ENCODE measurements around the gene GPX1. TPM values are rescaled to one million over a fixed set of nuclear protein-coding genes. Genes with fewer than 3 reads are reported as not detected.
"Not testable (repeated sequence)": the region's sequence is repeated elsewhere in the genome, so short reads cannot be mapped to it uniquely, and the experiment has no call there.

The GPX1 gene
- polyA plus RNA-seq, 3 donors = 93.1 to 126 (median 104) TPM

DNA sequence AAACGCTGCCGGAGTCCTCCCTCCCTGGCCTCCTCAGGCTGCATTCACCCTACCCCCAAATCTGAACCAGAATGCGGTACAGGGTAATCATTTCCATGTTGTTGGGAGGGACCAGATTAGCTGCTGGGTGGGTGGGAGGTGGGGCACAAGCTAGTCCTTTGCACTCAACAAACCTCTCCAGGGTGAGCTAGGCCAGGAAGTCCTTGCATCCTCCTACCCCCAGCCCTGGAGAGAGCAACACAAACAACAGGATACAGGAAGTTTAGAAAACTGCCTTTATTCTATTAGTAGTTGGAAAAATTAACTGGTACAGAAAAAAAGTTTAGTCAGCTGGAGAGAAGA lies 702 bp upstream of the GPX1 start:
- DNase-seq (ENCODE audit: low read depth in 3 of 3, low spot score in 2 of 3) = no peak

DNA sequence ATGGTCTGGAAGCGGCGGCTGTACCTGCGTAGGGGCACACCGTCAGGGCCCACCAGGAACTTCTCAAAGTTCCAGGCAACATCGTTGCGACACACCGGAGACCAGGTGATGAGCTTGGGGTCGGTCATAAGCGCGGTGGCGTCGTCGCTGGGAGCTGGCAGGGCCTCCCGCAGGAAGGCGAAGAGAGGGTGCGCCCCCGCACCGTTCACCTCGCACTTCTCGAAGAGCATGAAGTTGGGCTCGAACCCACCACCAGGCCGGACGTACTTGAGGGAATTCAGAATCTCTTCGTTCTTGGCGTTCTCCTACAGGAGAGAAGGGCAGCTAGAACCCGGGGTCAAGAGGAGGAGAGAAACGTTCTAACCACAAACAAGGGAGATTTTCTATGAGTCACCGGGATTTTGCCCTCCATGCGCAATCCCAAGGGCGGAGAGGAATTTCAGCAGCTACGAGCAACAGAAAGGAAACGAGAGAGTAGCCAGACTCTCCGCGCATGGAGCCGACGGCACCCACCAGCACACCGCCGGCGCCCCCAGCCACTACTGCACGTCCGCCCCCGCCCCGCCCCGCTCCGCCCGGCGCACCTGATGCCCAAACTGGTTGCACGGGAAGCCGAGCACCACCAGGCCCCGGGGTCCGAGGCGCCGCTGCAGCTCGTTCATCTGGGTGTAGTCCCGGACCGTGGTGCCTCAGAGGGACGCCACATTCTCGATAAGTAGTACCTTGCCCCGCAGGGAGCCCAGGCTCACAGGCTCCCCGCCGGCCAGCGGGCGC lies 523 bp downstream of the GPX1 start:
- DNase-seq (ENCODE audit: low read depth in 3 of 3, low spot score in 2 of 3) = peak in 1 of 3 donors; percentile 35

DNA sequence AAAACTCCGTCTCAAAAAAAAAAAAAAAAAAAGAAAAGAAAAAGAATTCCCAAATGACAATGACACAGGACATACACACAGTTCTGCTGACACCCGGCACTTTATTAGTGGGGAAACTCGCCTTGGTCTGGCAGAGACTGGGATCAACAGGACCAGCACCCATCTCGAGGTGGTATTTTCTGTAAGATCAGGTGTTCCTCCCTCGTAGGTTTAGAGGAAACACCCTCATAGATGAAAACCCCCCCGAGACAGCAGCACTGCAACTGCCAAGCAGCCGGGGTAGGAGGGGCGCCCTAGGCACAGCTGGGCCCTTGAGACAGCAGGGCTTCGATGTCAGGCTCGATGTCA lies 1.1 kb downstream of the GPX1 start:
- DNase-seq (ENCODE audit: low read depth in 3 of 3, low spot score in 2 of 3) = not testable (repeated sequence)

DNA sequence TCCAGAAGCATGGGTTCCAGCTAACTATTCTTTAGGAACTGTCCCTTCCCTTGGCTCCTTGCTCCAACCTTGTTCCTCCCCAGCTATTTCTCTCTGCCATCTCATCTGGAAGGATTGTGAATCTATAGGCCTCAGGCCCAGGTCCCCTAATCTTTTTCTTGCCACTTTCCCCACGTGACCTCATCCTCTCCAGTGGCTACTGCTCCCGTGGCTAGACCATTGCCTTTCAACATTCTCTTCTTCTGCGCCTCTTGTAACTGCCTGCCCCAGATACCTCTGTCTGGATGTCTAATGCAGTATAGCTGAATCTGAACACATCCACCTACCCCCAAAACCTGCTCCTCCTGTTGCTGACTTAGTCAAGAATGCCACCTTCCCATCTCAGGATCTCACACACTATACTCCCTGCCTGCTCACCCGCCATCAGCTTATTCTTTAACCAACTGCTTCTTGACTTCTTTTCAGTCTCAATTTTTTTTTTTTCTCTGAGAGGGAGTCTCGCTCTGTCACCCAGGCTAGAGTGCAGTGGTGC lies 5.2 kb downstream of the GPX1 start:
- DNase-seq (ENCODE audit: low read depth in 3 of 3, low spot score in 2 of 3) = no peak

DNA sequence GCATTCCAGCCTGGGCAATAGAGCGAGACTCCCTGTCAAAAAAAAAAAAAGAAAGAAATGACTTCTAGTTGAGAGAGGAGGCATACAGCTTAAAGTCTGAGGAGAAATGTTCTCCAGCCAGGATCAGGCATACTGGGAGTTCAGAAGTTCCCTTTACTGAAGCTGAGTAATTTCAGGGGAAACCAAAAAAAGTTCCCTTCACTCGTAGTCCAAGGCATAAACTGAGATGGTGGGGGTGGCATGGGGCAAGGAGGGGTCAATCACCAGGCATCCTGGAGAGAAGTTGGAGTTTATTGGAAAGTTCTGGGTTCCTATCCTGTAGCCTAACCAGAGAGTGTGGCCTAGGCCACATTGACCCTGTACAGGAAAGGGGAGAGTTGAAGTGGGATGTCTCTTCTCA lies 5.9 kb downstream of the GPX1 start:
- no peak for DNase-seq (ENCODE audit: low read depth in 3 of 3, low spot score in 2 of 3)

DNA sequence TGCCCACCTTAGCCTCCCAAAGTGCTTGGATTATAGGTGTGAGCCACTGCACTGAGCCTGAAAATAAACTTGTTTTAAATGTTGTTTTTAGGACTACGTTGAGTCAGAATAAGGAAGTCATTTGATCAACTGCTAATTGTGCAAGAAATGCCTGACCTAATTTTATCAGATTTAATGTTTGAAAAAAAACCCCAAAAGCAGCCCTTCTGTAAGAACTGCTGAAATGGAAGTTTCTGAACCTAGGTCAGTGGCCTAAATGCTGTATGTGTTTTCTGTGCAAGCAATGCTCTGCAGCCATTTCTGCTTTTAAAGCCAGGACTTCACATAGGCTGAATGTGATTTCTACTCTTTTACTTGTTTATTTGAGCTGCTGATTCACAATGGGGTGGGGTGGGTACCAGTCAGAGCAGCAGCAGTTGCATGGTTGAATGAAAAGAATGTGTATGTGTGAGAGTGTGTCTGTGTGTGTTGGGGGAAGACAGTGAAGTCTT lies 6.6 kb downstream of the GPX1 start:
- DNase-seq (ENCODE audit: low read depth in 3 of 3, low spot score in 2 of 3) = no peak

DNA sequence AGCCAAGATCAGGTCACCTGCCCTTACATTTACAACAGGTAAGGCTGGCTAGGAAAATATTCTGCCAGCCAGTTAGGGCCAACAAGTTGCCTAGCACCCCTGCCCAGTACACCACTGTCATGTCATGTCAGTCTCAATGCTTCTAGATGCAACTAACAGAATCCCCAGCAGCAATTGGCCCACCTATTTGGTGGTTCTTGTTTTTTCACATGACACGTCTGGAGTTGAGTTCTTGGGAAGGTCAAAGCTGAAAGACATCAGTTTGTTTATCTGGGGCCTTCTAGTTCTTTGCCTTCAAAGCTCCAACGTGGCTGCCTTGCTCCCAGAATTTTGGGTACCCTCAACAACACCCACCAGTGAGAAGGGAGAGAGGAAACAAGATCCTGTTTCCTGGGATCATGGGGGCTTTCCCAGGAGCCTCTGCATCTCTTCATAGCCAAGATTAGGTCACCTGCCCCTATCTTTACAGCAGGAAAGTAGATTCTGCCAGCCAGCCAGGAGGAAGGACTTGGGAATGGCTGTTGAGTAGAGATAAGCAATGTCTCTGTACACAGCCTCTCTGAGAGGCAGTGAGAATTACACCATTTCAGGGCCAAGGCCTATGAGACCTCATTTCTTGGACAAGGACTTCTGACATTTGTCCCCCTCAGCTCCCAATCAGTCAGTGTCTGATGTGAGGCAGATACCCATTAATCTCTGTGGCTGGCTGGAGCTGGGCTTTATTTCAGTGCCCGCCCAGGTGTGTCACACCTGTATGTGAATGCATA lies 8.6 kb downstream of the GPX1 start:
- DNase-seq (ENCODE audit: low read depth in 3 of 3, low spot score in 2 of 3) = no peak

DNA sequence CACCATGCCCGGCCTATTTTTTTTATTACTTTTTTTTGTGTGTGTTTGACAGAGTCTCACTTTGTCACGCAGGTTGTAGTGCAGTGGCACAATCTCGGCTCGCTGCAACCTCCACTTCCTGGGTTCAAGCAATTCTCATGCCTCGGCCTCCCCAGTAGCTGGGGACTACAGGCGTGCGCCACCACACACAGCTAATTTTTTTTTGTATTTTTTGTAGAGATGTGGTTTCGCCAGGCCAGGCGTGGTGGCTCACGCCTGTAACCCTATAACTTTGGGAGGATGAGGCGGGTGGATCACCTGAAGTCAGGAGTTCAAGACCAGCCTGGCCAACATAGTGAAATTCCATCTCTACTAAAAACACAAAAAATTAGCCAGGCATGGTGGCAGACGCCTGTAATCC lies 9.8 kb downstream of the GPX1 start:
- not testable (repeated sequence) for DNase-seq (ENCODE audit: low read depth in 3 of 3, low spot score in 2 of 3)

DNA sequence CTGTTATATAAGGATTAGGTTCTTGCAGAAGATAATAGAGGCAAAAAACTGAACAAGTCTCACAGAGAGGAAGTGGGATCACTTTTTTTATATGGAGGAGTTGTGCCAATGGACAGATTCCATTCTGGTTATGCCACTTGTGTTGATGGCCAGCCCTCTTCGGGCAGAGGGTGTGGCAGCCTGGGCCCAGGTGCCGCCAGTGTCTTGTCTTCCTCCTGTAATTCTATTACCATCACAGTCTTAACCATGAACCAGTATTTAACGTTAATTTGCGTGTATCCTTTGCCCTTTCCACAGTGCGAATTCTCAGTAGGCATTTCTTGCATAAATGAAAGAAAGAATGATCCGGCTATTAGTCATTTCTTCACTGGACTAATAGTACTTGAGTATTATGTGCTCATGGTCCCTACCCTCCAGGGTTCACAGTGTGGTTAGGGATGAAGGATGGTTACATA lies 11.3 kb downstream of the GPX1 start:
- no peak for DNase-seq (ENCODE audit: low read depth in 3 of 3, low spot score in 2 of 3)

DNA sequence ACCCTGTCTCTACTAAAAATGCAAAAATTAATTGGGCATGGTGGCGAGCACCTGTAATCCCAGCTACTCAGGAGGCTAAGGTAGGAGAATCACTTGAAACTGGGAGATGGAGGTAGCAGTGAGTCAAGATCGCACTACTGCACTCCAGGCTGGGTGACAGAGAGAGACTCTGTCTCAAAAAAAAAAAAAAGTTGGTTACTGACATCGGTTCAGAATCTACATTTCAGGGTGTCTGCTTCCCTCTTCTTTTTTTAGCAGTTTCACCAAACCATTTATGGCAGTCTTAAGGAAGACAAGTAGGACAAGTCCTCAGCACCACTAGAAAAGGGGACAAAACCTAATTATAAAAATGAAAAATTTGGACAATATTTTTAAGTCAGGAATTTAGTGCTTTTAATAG lies 15.0 kb downstream of the GPX1 start:
- no peak for DNase-seq (ENCODE audit: low read depth in 3 of 3, low spot score in 2 of 3)

DNA sequence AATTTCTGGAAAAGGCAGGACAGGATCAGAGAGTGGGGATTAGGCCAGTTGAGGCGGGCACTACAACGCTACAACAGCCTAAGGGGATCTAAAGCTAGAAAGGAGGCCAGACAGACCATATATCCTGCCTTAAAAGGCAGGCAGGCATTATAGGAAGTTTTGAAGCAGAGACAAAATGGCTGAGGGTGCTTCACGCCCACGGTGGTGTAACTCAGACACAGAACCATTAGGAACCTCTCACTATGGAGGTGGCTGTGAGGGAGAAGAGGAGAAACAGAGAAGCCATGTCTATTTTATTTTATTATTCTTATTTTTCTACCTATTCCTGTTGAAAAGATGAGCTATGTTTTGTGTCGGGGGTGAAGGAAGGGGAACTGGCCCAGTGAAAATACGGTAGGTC lies 16.2 kb downstream of the GPX1 start:
- no peak for DNase-seq (ENCODE audit: low read depth in 3 of 3, low spot score in 2 of 3)

DNA sequence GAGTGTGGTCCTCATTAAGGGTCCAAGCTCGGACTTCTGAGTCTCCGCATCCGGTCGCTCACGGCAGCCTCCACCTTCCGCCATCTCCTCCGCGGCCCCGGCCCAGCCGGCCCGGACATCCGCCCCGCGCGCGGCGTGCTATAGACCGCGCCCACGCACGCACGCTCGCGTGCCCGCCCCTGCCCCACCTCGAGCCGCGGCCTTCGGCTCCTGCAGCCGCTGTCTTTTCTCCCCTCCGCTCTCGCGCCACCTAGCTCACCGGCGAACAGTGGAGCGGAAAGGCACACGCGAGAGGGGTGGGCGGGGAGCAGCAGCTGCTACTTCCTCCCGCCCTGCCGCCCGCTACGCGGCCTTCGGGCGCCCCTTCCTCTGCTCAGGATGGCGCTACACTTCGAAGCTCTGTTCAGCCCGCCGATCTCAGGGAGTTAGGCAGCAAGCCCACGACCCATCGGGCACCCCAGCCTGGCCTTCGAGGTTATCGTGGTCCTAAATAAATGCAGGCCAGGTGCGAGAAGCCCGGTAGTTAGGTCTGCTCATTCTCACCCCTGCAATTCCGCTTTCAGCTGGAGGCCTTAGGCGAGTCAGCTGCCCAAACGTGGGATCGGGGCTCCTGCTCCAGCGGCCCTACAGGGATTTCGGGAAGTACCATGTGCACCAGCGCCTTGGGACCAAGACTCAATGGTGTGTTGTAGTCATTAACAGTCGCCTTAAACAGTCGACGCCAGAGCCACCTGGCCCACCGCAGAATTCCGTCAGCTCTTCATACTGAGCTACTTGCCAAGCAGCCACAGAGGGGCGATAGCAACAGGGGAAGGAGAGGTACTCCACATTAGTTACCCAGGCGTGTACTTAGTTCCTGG lies 18.0 kb downstream of the GPX1 start, which contains the start of gene USP4:
TSS of gene USP4 (minus strand) at position 113 of the 860 bp plus-strand sequence. CDS start at position 84, 29 bp downstream.
- DNase-seq (ENCODE audit: low read depth in 3 of 3, low spot score in 2 of 3) = peak; percentile 67 to 81 (median 80)

DNA sequence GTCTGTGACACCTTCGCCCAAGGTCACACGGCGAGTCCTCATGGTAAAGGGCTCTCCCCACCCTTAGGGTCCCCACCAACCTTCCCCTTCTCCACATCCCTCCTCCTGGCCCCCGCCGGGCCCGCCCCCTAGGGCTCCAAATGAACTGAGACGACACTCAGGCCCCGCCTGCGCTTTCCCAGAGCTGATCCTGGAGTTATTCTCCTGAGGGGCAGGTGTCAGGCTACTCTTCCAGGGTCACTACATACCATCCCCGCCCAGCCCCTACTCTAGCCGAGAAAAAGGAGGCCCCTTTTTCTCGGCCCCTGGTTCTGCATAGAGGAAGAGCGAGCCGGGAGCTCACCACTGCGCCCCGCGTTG lies 18.6 kb downstream of the GPX1 start:
- peak in 1 of 3 donors; percentile 33 for DNase-seq (ENCODE audit: low read depth in 3 of 3, low spot score in 2 of 3)

DNA sequence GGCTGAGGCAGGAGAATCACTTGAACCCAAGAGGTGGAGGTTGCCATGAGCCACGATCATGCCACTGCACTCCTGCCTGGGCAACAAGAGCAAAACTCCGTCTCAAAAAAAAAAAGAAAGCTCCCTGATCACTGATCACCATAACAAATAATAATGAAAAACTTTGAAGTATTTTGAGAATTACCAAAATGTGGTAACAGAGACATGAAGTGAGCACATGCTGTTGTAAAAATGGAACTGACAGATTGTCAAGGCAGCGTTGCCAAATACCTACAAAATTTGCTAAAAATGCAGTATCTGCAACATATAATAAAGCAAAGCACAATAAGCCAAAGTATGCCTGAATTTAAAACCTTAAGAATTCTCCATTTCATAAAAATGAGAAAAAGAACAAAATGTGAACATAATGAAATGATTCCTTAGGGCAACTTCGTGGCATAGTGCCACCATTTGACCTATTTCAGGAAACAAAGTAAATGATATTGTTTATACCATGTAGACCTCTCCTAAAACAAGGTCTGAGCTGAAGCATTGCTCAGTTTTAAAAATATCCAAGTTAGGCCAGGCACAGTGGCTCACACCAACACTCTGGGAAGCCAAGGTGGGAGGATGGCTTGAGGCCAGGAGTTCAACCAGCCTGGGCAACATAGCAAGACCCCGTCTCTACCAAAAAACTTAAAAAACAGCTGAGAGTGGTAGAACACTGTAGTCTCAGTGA lies 24.1 kb downstream of the GPX1 start:
- DNase-seq (ENCODE audit: low read depth in 3 of 3, low spot score in 2 of 3) = no peak

DNA sequence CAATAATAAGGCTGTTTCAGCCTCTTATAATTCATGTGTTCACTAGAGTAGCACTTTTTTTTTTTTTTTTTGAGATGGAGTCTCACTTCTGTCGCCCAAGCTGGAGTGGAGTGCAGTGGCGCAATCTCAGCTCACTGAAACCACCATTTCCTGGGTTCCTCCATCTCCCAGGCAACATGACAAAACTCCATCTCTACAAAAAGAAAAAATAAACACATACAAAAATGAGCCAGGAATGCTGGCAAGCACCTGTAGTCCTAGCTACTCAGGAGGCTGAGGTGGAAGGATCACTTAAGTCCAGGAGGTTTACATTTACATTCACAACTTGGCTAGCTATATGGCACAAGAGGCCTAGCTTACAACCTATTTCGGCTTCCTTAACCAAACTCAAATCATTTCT lies 25.1 kb downstream of the GPX1 start:
- DNase-seq (ENCODE audit: low read depth in 3 of 3, low spot score in 2 of 3) = no peak

DNA sequence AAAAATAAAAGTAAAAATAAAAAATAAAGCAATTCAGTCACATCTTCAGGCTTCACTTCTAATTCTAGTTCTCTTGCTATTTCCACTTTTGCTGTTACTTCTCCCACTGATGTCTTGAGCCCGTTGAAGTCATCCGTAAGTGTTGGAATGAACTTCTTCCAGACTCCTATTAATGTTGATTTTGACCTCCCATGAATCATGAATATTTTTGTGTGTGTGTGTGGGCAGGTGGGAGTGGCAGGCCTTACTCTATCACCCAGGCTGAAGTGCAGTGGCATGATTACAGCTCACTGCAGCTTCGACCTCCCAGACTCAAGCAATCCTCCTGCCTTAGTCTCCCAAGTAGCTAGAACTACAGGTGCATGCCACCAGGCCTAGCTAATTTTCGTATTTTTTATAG lies 29.0 kb downstream of the GPX1 start:
- DNase-seq (ENCODE audit: low read depth in 3 of 3, low spot score in 2 of 3) = no peak

DNA sequence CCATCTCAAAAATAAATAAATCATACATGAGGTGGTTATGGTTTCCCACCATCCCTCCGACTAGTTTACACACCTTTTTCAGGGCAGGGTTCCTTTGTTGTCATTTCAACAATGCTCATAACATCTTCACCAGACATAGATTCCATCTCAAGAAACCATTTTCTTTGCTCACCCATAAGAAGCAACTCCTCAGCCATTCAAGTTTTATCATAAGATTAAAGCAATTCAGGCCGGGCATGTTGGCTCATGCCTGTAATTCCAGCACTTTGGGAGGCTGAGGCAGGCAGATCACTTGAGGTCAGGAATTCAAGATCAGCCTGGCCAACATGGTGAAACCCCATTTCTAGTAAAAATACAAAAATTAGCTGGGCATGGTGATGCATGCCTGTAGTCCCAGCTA lies 29.8 kb downstream of the GPX1 start:
- DNase-seq (ENCODE audit: low read depth in 3 of 3, low spot score in 2 of 3) = not testable (repeated sequence)

DNA sequence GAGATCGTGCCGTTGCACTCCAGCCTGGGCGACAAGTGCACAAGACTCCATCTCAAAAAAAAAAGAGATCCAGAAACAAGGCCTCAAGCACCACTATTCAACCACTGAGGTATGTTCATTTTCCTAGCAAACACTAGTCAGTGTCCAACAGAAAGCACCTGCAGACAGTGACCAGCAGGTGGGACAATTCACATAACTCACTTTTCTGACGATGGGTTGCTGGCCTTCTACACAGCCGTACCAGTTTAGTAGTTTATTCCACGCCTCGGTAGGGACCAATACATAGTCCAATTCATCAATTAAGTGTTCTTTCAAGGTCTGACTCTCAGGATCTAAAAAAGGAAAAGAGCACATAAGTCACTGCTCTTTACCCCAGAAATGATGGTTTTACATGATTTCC lies 30.7 kb downstream of the GPX1 start:
- DNase-seq (ENCODE audit: low read depth in 3 of 3, low spot score in 2 of 3) = no peak

DNA sequence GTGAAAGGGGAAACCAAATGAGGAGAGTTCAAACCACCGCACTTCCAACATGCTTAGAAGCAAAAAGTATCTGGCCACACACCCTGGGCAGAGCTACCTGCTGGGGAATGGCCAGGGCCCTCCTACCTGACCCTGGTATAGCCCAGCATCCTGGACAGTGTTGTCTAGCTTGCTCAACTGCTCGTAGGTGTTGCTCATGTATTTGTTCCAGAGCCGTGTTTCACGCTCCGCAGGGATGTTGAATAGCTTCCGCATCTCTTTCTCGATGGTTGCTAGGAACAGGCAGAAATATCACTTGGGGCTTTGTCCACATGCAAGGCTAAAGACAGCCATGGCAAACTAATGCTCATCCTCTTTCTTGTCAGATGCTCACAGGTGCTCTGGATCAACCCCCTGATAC lies 33.4 kb downstream of the GPX1 start:
- no peak for DNase-seq (ENCODE audit: low read depth in 3 of 3, low spot score in 2 of 3)

All from right renal cortex interstitium (tissue), 3 donors.